OCI-LY1 (cell line): ENCODE measurements around the gene HES2.
"Not testable (repeated sequence)": the region's sequence is repeated elsewhere in the genome, so short reads cannot be mapped to it uniquely, and the experiment has no call there.

Experiments
- H2AFZ ChIP-seq: fragments of 200-600 bp; sonication (generic), shearing (Covaris generic); 2 replicates; pipeline ENCODE4 v1.6.0; 2014; ENCODE audit warnings: antibody characterized with exemption, mild to moderate bottlenecking, low read length
- H3F3A ChIP-seq: fragments of 200-600 bp; sonication (generic), shearing (Covaris generic); 2 replicates; pipeline ENCODE4 v1.6.0; 2014; ENCODE audit warnings: mild to moderate bottlenecking, antibody characterized with exemption, low read length, moderate library complexity; ENCODE audit not compliant: insufficient read depth
- H3K27ac ChIP-seq: fragments of 200-600 bp; sonication (generic); 2 replicates; pipeline ENCODE4 v1.5.1; 2014; ENCODE audit warnings: low read length, mixed run types, mild to moderate bottlenecking, low read depth; ENCODE audit not compliant: poor library complexity, severe bottlenecking
- H3K27me3 ChIP-seq: fragments of 200-600 bp; sonication (generic); 2 replicates; pipeline ENCODE4 v1.6.0; 2014; ENCODE audit warnings: antibody characterized with exemption, mild to moderate bottlenecking, low read length, moderate library complexity; ENCODE audit not compliant: insufficient read depth
- H3K36me3 ChIP-seq: fragments of 200-600 bp; sonication (generic); 2 replicates; pipeline ENCODE4 v1.6.1; 2014; ENCODE audit warnings: mild to moderate bottlenecking, antibody characterized with exemption, low read length, moderate library complexity, mixed read lengths; ENCODE audit not compliant: insufficient read depth
- H3K4me1 ChIP-seq: fragments of 200-600 bp; sonication (generic); 2 replicates; pipeline ENCODE4 v1.5.1; 2014; ENCODE audit warnings: mild to moderate bottlenecking, low read length, moderate library complexity; ENCODE audit not compliant: insufficient read depth, severe bottlenecking
- H3K4me2 ChIP-seq: fragments of 200-600 bp; sonication (generic), shearing (Covaris generic); 2 replicates; pipeline ENCODE4 v1.6.1; 2014; ENCODE audit warnings: low read length
- H3K4me3 ChIP-seq: fragments of 200-600 bp; sonication (generic); 2 replicates; pipeline ENCODE4 v1.5.1; 2014; ENCODE audit warnings: low read length, low read depth, mild to moderate bottlenecking, mixed read lengths; ENCODE audit not compliant: poor library complexity, severe bottlenecking
- H3K79me2 ChIP-seq: fragments of 200-600 bp; shearing (Covaris generic); 2 replicates; pipeline ENCODE4 v1.6.1; 2016; ENCODE audit warnings: mixed run types, low read length, mixed read lengths; ENCODE audit not compliant: insufficient read depth
- H3K9ac ChIP-seq: fragments of 200-600 bp; sonication (generic), shearing (Covaris generic); 2 replicates; pipeline ENCODE4 v1.6.1; 2014; ENCODE audit warnings: mild to moderate bottlenecking, low read length, mixed read lengths
- H3K9me2 ChIP-seq: fragments of 200-600 bp; sonication (generic), shearing (Covaris generic); 2 replicates; pipeline ENCODE4 v1.6.1; 2014; ENCODE audit warnings: low read depth, mild to moderate bottlenecking, low read length, mixed read lengths
- H3K9me3 ChIP-seq: fragments of 200-600 bp; shearing (Covaris generic); 2 replicates; pipeline ENCODE4 v1.6.1; 2014; ENCODE audit warnings: low read length, mixed read lengths
- H4K20me1 ChIP-seq: fragments of 200-600 bp; sonication (generic), shearing (Covaris generic); 2 replicates; pipeline ENCODE4 v1.6.0; 2016; ENCODE audit warnings: mild to moderate bottlenecking, low read length; ENCODE audit not compliant: insufficient read depth
- CTCF ChIP-seq: fragments of 200-600 bp; sonication (generic), shearing (Covaris generic); IDR thresholded peaks from 2 replicates; pipeline ENCODE4 v1.5.1; 2017; ENCODE audit warnings: mild to moderate bottlenecking, antibody characterized with exemption, low read length, moderate library complexity, mixed read lengths
- EZH2 ChIP-seq: fragments of 200-600 bp; sonication (generic), shearing (Covaris generic); IDR thresholded peaks from 2 replicates; pipeline ENCODE4 v1.8.0; 2017; ENCODE audit warnings: borderline replicate concordance, mixed run types, mild to moderate bottlenecking, antibody characterized with exemption, low read length, moderate library complexity, mixed read lengths

Gene HES2

GRCh38 chr1:6396998-6397397 lies 22.7 kb downstream of the HES2 start:
- no peaks in the 10 kb centered on the region for H3K9me2 ChIP-seq
- no peaks in the 10 kb centered on the region for H4K20me1 ChIP-seq
- peak; percentile 37 for TF ChIP-seq CTCF
- TF ChIP-seq EZH2: no peak
- H2AFZ ChIP-seq: no peak overlapping the region
- H3K4me2 ChIP-seq: no peak overlapping the region
- no peak overlapping the region for H3K9ac ChIP-seq
- H3K4me3 ChIP-seq: no peak overlapping the region
- H3K27ac ChIP-seq: no peak overlapping the region
- H3K27me3 ChIP-seq: no peaks in the 10 kb centered on the region
- H3K4me1 ChIP-seq: peaks cover 15% of the 10 kb centered on the region
- H3F3A ChIP-seq: no peaks in the 10 kb centered on the region
- no peaks in the 10 kb centered on the region for H3K79me2 ChIP-seq
- no peaks in the 10 kb centered on the region for H3K9me3 ChIP-seq
- H3K36me3 ChIP-seq: no peaks in the 10 kb centered on the region

- H3F3A ChIP-seq, H3K9me3 ChIP-seq, H3K27me3 ChIP-seq, H4K20me1 ChIP-seq, H3K4me2 ChIP-seq, H3K79me2 ChIP-seq, H3K4me3 ChIP-seq, H3K9me2 ChIP-seq, H3K9ac ChIP-seq, H3K27ac ChIP-seq, H3K36me3 ChIP-seq, H2AFZ ChIP-seq: not testable (repeated sequence)
- peaks cover 18% of the 10 kb centered on the region for H3K4me1 ChIP-seq
These were observed 23.9 kb downstream of the HES2 start for GRCh38 chr1:6395781-6396244.

- H3K4me3 ChIP-seq, H3K27me3 ChIP-seq, H3F3A ChIP-seq, H3K27ac ChIP-seq, H3K9me2 ChIP-seq, H3K36me3 ChIP-seq, H3K79me2 ChIP-seq, H4K20me1 ChIP-seq, H3K4me2 ChIP-seq, H3K9me3 ChIP-seq, H3K9ac ChIP-seq, H2AFZ ChIP-seq: not testable (repeated sequence)
- H3K4me1 ChIP-seq: peaks cover 18% of the 10 kb centered on the region
These were observed 24.6 kb downstream of the HES2 start for GRCh38 chr1:6395130-6395529.

- TF ChIP-seq EZH2 (no peak), CTCF (no peak)
- H2AFZ ChIP-seq: no peak within 1 kb of the TSS
These were observed 26.1 kb downstream of the HES2 start, which contains the start of gene ACOT7 for GRCh38 chr1:6393400-6394187. ACOT7 (minus strand) TSS chr1:6393767; CDS start chr1:6393399, 368 bp downstream.

More at GRCh38 chr1:6393400-6394187, 26.1 kb downstream of the HES2 start, which contains the start of gene ACOT7:
- peak within 1 kb of the TSS; percentile 24 for H3K27ac ChIP-seq
- H3K9ac ChIP-seq: peak within 1 kb of the TSS; percentile 77
- H3K4me1 ChIP-seq: peaks cover 18% of the 10 kb centered on the region
- H4K20me1 ChIP-seq: no peaks in the 10 kb centered on the region
- no peaks in the 10 kb centered on the region for H3F3A ChIP-seq
- H3K36me3 ChIP-seq: no peaks in the 10 kb centered on the region
- H3K4me2 ChIP-seq: peak within 1 kb of the TSS; percentile 69
- H3K27me3 ChIP-seq: no peaks in the 10 kb centered on the region
- peak within 1 kb of the TSS; percentile 74 for H3K4me3 ChIP-seq
- H3K79me2 ChIP-seq: no peaks in the 10 kb centered on the region
- H3K9me3 ChIP-seq: no peaks in the 10 kb centered on the region
- no peaks in the 10 kb centered on the region for H3K9me2 ChIP-seq
